Stimulated activated CD8-positive, alpha-beta memory T cell treated with anti-CD3 and anti-CD28 coated beads, Interleukin-15, amount 100 ng/mL, for 48 hours (primary cell): ENCODE measurements around the gene MRPL28.
A peak's percentile ranks its signal among the peaks of the same experiment; 100 is the strongest.
"Not testable (repeated sequence)": the region's sequence is repeated elsewhere in the genome, so short reads cannot be mapped to it uniquely, and the experiment has no call there.

Source experiments
- DNase-seq, 2 donors: peaks; one replicate each; pipeline ENCODE4 v3.0.0-alpha.2; 2020; ENCODE audit warnings: low read depth in 2 of 2

Gene MRPL28

GRCh38 chr16:391885-392335 lies 21.6 kb upstream of the MRPL28 start:
- DNase-seq = peak; percentile 82 to 85

DNA sequence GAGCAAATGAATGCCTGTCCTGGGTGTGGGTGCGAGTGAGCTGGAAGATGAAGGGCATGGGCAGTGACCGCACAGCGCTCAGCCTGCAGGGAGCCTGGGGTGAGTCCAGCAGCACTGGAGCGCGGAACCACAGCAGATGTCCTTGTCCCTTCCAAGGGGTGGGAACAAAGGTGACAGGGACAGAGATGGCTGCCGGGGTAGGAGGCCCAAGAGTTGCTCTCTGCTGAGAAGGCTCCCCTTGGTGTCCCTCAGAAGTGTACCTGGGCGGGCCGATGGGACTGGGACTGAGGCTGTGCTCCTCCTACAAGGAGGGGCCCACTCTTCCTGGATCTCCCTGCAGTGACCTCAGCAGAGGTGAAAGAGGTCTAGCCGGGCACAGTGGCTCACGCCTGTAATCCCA lies 19.0 kb upstream of the MRPL28 start:
- no peak for DNase-seq

DNA sequence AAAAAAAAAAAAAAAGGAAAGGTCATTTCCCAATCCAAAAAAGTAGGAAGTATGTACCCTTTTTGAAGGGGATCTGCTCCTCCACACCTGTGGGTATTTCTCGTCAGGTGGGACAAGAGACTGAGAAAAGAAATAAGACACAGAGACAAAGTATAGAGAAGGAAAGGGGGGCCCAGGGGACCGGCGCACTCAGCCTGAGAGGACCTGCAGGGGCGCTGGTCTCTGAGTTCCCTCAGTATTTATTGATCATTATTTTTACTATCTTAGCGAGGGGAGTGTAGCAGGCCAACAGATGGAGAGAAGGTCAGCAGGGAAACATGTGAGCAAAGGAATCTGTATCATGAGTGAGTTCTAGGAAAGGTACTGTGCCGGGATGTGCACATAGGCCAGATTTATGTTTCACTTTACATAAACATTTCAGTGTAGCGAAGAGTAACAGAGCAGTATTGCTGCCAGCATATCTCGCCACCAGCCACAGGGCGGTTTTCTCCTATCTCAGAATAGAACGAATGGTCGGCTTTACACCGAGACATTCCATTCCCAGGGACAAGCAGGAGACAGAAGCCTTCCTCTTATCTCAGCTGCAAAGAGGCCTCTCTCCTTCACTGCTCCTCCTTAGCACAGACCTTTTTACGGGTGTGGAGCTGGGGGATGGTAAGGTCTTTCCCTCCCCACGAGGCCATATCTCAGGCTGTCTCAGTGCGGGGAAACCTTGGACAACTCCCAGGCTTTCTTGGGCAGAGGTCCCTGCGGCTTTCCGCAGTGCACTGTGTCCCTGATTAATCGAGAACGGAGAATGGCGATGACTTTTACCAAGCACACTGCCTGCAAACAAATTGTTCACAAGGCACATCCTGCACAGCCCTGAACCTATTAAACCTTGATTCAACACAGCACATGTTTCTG lies 17.7 kb upstream of the MRPL28 start:
- not testable (repeated sequence) for DNase-seq

- DNase-seq = no peak
Measured at GRCh38 chr16:386641-387156, 16.4 kb upstream of the MRPL28 start.

- DNase-seq = peak; percentile 40 to 47
Measured at GRCh38 chr16:383326-384051, 13.2 kb upstream of the MRPL28 start.

- DNase-seq = peak; percentile 54 to 56
Measured at GRCh38 chr16:381789-382717, 11.7 kb upstream of the MRPL28 start, which contains the start of gene PGAP6. TSS of gene PGAP6 (minus strand) at chr16:381978. CDS start at chr16:381821, 157 bp downstream.

DNA sequence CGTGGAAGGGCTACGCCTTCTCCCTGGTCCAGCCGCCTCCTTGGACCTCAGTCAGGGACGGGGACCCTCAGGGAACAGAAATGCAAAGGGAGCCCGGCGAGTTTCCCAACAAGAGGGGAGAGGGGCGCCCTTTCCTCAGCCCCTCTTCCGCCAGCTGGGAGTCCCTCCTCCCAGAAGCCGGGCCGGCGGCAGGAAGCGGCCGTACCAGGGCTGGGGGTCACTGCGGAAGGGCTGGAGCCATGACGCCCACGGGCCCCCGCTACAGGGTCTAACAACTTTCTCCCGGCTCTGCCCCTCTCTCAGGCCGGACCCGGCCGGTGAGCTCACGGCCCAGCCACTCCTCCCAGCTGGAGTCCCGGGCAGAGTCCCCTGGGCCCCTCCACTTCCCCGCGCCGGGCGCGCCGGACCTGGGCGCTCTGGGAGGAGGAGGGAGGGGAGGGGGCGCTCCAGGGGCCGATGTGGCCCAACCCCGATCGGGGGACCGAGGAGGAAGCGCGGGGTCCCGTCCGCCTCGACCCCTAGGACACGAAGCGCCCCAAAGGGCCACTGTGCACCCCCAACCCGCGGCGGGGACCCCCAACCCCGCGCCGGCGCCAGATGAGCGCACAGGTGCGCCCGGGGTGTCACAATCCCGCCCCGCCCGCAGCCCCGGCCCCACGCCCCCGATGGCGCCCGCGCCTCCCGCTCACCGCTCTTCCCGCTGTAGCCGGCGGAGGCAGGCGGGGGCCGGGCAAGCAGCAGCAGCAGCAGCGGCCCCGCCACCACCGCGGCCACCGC lies 10.9 kb upstream of the MRPL28 start:
- DNase-seq = no peak

DNA sequence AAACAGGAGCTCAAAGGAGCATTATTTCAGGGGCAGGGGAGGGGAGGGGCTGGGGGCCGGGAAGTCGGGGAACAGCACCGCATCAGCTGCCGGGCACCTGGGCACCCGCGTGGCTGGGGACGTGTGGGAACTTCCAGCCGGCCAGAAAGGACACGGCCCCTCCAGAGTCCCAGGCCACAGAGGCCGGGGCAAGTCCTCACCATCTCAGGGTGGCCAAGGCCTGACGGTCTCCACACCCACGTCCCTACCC lies 10.3 kb upstream of the MRPL28 start:
- DNase-seq = no peak

DNA sequence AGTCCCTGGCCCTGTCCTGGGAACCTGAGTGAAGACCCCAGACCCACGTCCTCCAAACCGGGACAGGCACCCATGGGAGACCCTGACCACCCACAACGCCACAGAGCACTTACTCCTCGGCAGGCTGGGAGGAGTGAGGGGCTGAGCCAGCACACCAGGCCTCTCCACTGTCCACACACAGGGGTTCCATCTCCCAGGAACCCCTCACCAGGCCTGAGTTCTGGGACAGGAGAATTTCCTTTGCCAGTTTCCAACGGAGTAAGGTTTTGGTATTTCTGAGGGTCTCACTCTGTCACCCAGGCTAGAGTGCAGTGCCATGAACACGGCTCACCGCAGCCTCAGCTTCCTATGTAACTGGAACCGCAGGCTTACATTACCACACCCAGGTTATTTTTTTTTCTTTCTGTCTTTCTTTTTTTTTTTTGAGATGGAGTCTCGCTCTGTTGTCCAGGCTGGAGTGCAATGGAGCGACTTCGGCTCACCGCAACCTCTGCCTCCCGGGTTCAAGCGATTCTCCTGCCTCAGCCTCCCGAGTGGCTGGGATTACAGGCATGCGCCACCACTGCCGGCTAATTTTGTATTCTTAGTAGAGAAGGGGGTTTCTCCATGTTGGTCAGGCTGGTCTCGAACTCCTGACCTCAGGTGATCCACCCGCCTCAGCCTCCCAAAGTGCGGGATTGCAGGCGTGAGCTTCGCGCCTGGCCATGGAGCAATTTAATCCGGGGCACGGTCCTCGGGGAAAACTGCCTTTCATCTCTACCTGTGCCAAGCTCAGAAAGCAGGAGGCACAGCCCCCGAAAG lies 9.8 kb upstream of the MRPL28 start:
- DNase-seq = no peak

DNA sequence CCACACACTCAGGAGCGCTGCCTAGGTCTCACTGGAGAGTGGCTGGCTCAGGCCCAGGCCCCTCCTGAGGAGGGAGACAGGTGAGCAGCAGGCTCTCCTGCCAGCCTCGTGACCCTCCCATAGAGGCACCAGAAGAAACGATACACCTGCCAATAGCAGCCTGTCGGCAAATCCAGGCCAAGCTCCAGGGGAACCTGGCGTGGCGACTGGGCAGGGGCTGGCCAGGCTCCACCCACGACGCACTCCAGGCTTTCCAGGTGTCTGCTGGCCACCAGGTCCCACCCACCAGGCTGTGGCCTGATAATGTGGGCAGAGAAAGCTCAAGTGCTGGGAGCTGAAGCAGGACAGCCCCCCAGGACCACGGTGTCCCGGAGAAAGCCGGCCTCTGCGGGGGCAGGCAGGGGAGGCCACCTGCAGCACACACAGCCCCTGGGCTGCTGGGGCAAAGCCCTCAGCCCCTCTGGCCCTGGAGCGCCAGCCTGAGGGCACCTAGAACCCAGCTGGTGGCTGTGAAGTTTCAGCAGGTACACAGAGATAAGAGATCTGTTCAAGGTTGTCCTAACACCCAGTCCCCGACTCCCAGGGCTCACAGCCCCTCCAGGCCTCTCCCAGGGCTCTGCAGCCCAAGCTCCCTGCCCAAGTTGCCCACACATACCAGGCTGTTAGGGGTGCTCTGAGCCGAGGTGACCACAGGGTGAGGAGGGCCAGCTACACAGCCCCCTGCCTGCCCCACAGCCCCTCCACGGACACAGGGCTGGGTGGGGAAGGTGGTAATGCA lies 9.0 kb upstream of the MRPL28 start:
- no peak for DNase-seq

DNA sequence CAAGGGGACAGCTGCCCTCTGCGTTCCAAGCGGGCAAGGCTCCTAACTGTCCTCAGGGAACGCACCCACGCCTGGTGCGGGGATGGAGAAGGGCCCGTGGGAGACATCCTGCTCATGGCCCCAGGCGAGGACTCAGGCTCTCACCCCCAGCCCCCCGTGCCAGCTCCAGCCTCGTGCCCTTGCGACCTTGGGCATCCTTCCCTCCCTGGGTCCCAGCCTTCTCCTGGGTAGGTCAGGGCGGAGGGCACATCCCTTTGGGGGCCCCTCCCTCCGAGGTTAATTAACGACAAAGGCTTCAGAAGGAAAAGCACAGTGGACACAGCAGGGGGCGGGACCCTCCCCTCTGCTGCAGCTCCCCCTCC lies 8.5 kb upstream of the MRPL28 start:
- no peak for DNase-seq

- DNase-seq = not testable (repeated sequence)
Measured at GRCh38 chr16:378113-378820, 7.9 kb upstream of the MRPL28 start.

DNA sequence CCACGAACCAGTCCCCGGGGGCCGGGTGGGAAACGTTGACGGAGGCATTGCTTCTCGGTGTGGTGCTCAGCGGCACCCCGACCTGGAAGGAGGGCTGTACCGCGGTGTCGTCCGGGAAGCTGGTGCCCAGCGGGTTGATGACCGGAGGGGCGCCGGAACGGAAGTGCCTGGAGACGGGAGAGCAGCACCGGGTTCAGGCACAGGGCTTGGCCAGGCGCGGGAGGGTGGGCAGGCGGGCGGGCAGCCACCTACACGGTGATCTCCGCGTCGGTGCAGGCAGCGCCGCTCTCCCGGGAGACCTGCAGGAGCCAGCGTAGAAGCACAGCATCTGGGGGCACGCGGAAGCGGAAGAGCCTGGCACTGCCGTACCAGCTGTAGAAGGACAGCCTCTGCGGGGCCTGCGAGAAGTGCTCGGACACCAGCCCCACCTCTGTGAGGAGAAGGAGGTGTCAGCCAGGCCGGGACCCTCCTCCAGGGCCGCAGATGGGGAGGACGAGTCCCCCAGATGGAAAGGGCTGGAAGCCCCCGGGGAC lies 7.1 kb upstream of the MRPL28 start:
- no peak for DNase-seq

- no peak for DNase-seq
Measured at GRCh38 chr16:376817-377418, 6.6 kb upstream of the MRPL28 start.

DNA sequence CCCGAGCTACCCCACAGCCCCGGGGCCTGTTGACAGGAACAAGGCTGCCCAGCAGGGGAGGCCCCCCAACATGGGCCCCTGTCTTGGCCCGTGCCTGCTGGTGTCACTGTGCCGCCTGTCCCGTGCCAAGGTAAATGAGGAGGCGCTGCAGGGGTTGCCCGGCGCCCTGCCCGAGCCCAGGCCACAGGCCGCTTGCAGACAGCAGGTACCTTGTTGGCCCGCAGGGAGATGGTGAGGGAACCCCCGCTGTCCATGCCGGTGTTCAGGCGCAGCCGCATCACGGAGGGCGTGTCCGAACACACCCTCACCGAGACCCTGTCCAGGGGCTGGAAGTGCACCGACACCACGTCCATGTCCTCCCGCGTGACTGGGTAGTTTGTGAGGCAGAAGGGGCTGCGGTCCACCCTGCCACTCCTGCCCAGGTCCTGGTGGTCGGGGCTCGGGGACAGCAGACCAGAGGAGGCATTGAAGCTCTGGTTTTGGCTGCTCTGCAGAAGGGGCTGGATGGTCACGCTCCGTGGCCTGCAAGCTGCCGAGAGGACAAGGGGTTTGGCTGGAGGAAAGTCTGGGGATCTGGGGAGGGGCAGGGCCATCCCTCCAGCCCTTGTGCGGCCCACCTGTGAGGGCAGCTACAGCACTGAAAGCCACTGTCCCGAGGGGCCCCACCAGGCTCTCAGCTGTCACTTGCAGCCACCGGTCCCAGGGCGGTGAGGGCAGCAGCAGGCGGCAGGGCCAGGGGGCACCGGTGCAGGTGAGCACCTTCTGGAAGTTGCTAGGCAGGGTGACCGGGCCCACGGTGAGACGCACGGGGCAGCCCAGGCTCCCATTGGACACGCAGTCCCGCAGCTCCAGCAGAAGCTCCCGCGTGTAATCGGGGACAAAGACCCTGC lies 5.8 kb upstream of the MRPL28 start:
- DNase-seq = no peak

DNA sequence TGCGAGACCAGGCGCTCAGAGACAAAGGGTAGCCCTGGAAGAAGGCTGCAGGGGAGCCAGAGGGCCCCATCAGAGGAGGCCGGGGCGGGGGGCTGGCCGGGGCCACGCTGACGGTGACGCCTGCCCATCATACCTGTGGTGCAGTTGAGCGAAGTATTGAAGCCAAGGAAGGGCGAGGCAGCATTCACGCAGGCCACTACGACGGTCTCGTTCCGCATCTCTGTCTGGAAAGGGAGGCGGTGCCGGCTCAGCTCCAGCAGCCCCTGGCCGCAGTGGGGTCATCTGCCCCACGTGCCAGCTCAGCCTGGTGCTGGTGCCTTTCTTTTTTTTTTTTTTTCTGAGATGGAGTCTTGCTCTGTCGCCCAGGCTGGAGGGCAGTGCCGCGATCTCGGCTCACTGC lies 4.9 kb upstream of the MRPL28 start:
- no peak for DNase-seq

- DNase-seq = no peak
Measured at GRCh38 chr16:374616-374926, 4.2 kb upstream of the MRPL28 start.
